Ishikawa (cell line): ENCODE results near the gene ELOVL2.

Experiments
- CEBPB ChIP-seq: IDR thresholded peaks from 2 replicates; pipeline ENCODE4 v1.6.1; 2012
- CREB1 ChIP-seq: IDR thresholded peaks from 2 replicates; pipeline ENCODE4 v1.6.1; 2012; ENCODE audit warnings: low read depth
- EGR1 ChIP-seq: IDR thresholded peaks from 2 replicates; pipeline ENCODE4 v1.6.1; 2012
- EP300 ChIP-seq: IDR thresholded peaks from 2 replicates; pipeline ENCODE4 v1.6.1; 2012; ENCODE audit warnings: borderline replicate concordance
- FOXM1 ChIP-seq: IDR thresholded peaks from 2 replicates; pipeline ENCODE4 v1.6.1; 2012; ENCODE audit warnings: low read depth, borderline replicate concordance
- NFIC ChIP-seq: IDR thresholded peaks from 2 replicates; pipeline ENCODE4 v1.6.1; 2012
- RAD21 ChIP-seq: IDR thresholded peaks from 2 replicates; pipeline ENCODE4 v1.6.1; 2012; ENCODE audit warnings: low read depth
- TAF1 ChIP-seq: IDR thresholded peaks from 2 replicates; pipeline ENCODE4 v1.6.1; 2012; ENCODE audit warnings: low read depth, mild to moderate bottlenecking
- TCF12 ChIP-seq: IDR thresholded peaks from 2 replicates; pipeline ENCODE4 v1.6.1; 2012; ENCODE audit warnings: low read depth
- TEAD4 ChIP-seq: IDR thresholded peaks from 2 replicates; pipeline ENCODE4 v1.6.1; 2012
- USF1 ChIP-seq: IDR thresholded peaks from 2 replicates; pipeline ENCODE4 v1.6.1; 2012
- YY1 ChIP-seq: IDR thresholded peaks from 2 replicates; pipeline ENCODE4 v1.6.1; 2012; ENCODE audit warnings: low read depth
- ZBTB7A ChIP-seq: IDR thresholded peaks from 2 replicates; pipeline ENCODE4 v1.6.1; 2012; ENCODE audit warnings: low read depth
- TF ChIP-seq, protein P1 (sequence below): IDR thresholded peaks from 2 replicates; pipeline ENCODE4 v1.6.1; 2012; ENCODE audit warnings: low read depth, mild to moderate bottlenecking
- TF ChIP-seq, protein P2 (sequence below): IDR thresholded peaks from 2 replicates; pipeline ENCODE4 v1.6.1; 2012

The ELOVL2 gene

GRCh38 chr6:11025921-11026635, 18.0 kb downstream of the ELOVL2 start:
- no peak for TF ChIP-seq YY1

DNA sequence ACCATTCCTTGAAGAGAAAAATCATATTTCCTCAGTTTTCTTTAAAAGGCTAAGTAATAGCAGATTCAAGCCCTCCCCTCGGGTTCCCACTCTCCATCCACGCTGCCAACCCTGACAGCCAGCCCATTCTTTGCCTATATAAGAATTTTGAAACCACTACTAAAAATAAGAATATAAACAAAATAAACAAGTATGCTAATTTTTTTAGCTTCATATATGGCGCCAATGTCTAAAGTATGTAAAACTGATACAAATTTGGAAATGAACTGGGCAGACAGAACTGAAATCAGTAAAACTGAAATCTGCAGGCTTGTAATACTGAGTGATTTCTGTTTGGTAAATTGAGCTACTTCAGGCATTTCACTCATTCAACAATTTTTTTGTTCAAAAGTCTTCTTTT, 19.0 kb downstream of the ELOVL2 start:
- no peak for TF ChIP-seq ZBTB7A
- TF ChIP-seq TCF12 = no peak
- TF ChIP-seq EP300 = no peak
- TF ChIP-seq, protein P1, sequence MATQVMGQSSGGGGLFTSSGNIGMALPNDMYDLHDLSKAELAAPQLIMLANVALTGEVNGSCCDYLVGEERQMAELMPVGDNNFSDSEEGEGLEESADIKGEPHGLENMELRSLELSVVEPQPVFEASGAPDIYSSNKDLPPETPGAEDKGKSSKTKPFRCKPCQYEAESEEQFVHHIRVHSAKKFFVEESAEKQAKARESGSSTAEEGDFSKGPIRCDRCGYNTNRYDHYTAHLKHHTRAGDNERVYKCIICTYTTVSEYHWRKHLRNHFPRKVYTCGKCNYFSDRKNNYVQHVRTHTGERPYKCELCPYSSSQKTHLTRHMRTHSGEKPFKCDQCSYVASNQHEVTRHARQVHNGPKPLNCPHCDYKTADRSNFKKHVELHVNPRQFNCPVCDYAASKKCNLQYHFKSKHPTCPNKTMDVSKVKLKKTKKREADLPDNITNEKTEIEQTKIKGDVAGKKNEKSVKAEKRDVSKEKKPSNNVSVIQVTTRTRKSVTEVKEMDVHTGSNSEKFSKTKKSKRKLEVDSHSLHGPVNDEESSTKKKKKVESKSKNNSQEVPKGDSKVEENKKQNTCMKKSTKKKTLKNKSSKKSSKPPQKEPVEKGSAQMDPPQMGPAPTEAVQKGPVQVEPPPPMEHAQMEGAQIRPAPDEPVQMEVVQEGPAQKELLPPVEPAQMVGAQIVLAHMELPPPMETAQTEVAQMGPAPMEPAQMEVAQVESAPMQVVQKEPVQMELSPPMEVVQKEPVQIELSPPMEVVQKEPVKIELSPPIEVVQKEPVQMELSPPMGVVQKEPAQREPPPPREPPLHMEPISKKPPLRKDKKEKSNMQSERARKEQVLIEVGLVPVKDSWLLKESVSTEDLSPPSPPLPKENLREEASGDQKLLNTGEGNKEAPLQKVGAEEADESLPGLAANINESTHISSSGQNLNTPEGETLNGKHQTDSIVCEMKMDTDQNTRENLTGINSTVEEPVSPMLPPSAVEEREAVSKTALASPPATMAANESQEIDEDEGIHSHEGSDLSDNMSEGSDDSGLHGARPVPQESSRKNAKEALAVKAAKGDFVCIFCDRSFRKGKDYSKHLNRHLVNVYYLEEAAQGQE = no peak
- TF ChIP-seq CREB1 = no peak
- TF ChIP-seq YY1 = no peak
- no peak for TF ChIP-seq RAD21
- TF ChIP-seq, protein P2, sequence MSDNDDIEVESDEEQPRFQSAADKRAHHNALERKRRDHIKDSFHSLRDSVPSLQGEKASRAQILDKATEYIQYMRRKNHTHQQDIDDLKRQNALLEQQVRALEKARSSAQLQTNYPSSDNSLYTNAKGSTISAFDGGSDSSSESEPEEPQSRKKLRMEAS = no peak
- TF ChIP-seq TEAD4 = no peak
- no peak for TF ChIP-seq CEBPB
- no peak for TF ChIP-seq FOXM1
- TF ChIP-seq NFIC = no peak
- TF ChIP-seq USF1 = no peak
- TF ChIP-seq TAF1 = no peak
- TF ChIP-seq EGR1 = no peak

DNA sequence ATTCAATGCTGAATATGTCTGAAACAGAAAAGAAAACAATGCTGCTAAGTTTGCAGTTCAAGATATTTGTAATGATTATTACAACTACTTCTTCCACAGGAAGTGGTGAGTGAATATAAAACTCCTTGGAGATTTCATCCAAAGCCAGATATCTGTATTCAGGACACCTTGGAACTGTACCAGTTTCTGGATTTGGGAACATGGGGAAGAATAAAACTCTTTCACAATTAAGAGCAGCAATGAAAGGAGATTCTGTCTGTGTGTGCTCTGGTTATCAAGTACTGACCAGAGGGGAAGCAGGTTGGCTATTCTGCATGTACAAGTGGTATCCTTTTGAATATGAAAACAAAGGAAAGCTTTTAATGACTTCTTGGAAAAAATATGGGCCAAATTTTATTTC, 21.1 kb downstream of the ELOVL2 start:
- no peak for TF ChIP-seq YY1

DNA sequence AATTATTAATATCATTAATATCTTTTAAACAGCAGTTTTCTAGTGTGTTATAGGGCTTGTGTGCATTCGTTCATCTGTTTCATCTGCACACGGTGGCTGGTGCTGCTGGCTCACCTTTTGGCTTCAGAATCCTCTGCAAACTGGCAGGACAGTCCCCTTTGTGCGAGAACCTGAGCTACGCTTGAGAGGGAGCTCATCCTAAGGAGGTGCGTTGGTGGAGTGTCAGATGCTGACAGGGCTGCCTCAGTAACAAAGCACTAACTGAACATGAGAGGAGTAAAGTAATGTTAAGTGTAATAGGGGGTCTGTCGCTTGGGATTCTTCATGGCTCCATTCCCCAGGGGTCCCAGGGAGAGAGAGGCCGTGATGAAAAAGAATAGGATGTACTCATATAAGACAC, 22.4 kb downstream of the ELOVL2 start:
- TF ChIP-seq YY1 = no peak
- no peak for TF ChIP-seq RAD21
- no peak for TF ChIP-seq TCF12
- TF ChIP-seq FOXM1 = no peak
- TF ChIP-seq ZBTB7A = no peak
- no peak for TF ChIP-seq CREB1
- no peak for TF ChIP-seq EP300
- no peak for TF ChIP-seq TEAD4
- TF ChIP-seq, protein P2 = no peak
- TF ChIP-seq NFIC = no peak
- TF ChIP-seq CEBPB = no peak
- TF ChIP-seq TAF1 = no peak
- TF ChIP-seq, protein P1 = no peak
- TF ChIP-seq USF1 = no peak
- no peak for TF ChIP-seq EGR1

- no peak for TF ChIP-seq TAF1
- TF ChIP-seq RAD21 = no peak
- TF ChIP-seq EP300 = no peak
- TF ChIP-seq, protein P2 = no peak
- no peak for TF ChIP-seq CREB1
- TF ChIP-seq YY1 = no peak
- no peak for TF ChIP-seq CEBPB
- TF ChIP-seq ZBTB7A = no peak
- TF ChIP-seq USF1 = no peak
- no peak for TF ChIP-seq FOXM1
- TF ChIP-seq TEAD4 = no peak
- TF ChIP-seq TCF12 = no peak
- TF ChIP-seq EGR1 = no peak
- no peak for TF ChIP-seq NFIC
- TF ChIP-seq, protein P1 = no peak
These were observed 23.1 kb downstream of the ELOVL2 start for GRCh38 chr6:11021003-11021402.
